PC-9 (cell line): ENCODE measurements around the gene CENPM.

ENCODE experiments used
- EZH2 ChIP-seq: fragments of 200-600 bp; sonication (generic); IDR thresholded peaks from 2 replicates; pipeline ENCODE4 v1.8.0; 2017; ENCODE audit warnings: antibody characterized with exemption, low read depth
- TF ChIP-seq, protein P1 (sequence below): fragments of 200-600 bp; sonication (generic); conservative IDR thresholded peaks from 2 replicates; pipeline ENCODE4 v1.6.1; 2017; ENCODE audit warnings: mixed run types, antibody characterized with exemption, mild to moderate bottlenecking, moderate library complexity

DNA sequence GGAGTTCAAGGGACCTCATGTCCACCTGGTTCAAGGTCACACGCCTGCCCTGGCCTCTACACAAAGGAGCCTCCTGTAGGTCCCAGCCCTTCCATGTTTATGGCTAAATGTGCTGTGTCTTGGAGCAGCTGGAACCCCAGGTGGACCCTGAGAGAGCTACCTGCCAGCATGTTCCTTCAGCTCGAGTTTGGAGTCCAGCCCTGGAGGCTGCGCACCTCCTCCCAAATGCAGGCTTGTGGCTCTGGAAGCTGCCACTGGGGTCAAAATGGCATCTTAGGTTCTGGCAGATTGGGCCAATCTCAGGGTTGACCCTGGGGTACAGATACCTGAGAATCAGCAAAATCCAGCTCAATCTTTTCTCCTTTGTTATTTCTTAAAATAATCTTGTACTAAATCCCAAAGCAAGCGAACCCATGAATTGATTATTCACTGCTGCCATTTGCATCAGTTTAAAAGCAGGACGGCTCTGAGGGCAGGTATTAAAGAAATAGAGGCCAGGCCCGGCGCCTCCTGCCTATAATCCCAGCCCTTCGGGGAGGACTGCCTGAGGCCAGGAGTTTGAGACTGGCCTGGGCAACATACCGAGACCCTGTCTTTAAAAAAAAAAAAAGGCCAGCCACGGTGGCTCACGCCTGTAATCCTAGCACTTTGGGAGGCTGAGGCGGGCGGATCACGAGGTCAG lies 23.2 kb downstream of the CENPM start:
- TF ChIP-seq, protein P1, sequence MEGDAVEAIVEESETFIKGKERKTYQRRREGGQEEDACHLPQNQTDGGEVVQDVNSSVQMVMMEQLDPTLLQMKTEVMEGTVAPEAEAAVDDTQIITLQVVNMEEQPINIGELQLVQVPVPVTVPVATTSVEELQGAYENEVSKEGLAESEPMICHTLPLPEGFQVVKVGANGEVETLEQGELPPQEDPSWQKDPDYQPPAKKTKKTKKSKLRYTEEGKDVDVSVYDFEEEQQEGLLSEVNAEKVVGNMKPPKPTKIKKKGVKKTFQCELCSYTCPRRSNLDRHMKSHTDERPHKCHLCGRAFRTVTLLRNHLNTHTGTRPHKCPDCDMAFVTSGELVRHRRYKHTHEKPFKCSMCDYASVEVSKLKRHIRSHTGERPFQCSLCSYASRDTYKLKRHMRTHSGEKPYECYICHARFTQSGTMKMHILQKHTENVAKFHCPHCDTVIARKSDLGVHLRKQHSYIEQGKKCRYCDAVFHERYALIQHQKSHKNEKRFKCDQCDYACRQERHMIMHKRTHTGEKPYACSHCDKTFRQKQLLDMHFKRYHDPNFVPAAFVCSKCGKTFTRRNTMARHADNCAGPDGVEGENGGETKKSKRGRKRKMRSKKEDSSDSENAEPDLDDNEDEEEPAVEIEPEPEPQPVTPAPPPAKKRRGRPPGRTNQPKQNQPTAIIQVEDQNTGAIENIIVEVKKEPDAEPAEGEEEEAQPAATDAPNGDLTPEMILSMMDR = no peak
- no peak for TF ChIP-seq EZH2
